CD8-positive, alpha-beta memory T cell (primary cell): Measurements from ENCODE around the gene CAPZB. TPM values are rescaled to one million over a fixed set of nuclear protein-coding genes. Genes with fewer than 3 reads are reported as not detected.

ENCODE experiments used
- CTCF ChIA-PET: fragments of 350-600 bp; sonication (Branson Sonifier 250); formaldehyde crosslinking; loops from one replicate; lab custom pipeline; 2021; ENCODE audit warnings: antibody characterized with exemption; lab: Charles Lee
- POLR2A ChIA-PET: fragments of 350-600 bp; sonication (Branson Sonifier 250); formaldehyde crosslinking; loops from one replicate; lab custom pipeline; 2021; ENCODE audit warnings: antibody characterized with exemption; lab: Charles Lee
- DNase-seq, 5 donors: peaks; one replicate each; pipeline versions ENCODE4 v3.0.0 to v3.0.0-alpha.2; 2020 to 2022; ENCODE audit warnings: mixed read lengths in 1 of 5
- H3K27ac ChIP-seq: one replicate; pipeline ENCODE4 v1.7.0; 2013; ENCODE audit warnings: low read depth, mild to moderate bottlenecking, low read length, moderate library complexity
- H3K27me3 ChIP-seq: 2 replicates; pipeline ENCODE4 v1.7.0; 2013; ENCODE audit warnings: low read length, mild to moderate bottlenecking; ENCODE audit not compliant: insufficient read depth, poor library complexity, severe bottlenecking
- H3K36me3 ChIP-seq: 2 replicates; pipeline ENCODE4 v1.7.0; 2013; ENCODE audit warnings: mild to moderate bottlenecking, low read length, moderate library complexity; ENCODE audit not compliant: insufficient read depth
- H3K4me1 ChIP-seq: 2 replicates; pipeline ENCODE4 v1.7.0; 2013; ENCODE audit warnings: mild to moderate bottlenecking, low read length, moderate library complexity; ENCODE audit not compliant: insufficient read depth
- H3K4me3 ChIP-seq: 2 replicates; pipeline ENCODE4 v1.7.0; 2013; ENCODE audit warnings: mild to moderate bottlenecking, low read length
- H3K9me3 ChIP-seq: 2 replicates; pipeline ENCODE4 v1.7.0; 2013; ENCODE audit warnings: mild to moderate bottlenecking, low read length
- H3K27ac Mint-ChIP-seq, 8 donors: one replicate each; pipeline ENCODE4 v1.8.0; 2020 to 2021; ENCODE audit warnings: mixed read lengths in 8 of 8, mild to moderate bottlenecking in 6 of 8, inconsistent platforms in 3 of 8, moderate library complexity in 3 of 8
- H3K27me3 Mint-ChIP-seq, 2 donors: one replicate each; pipeline ENCODE4 v1.8.0; 2020 to 2021; ENCODE audit warnings: mixed read lengths in 2 of 2, mild to moderate bottlenecking in 1 of 2, moderate library complexity in 1 of 2
- H3K36me3 Mint-ChIP-seq, 3 donors: one replicate each; pipeline ENCODE4 v1.8.0; 2020 to 2021; ENCODE audit warnings: mixed read lengths in 3 of 3, inconsistent platforms in 1 of 3, mild to moderate bottlenecking in 1 of 3
- H3K4me1 Mint-ChIP-seq, 3 donors: one replicate each; pipeline ENCODE4 v1.8.0; 2020 to 2021; ENCODE audit warnings: mixed read lengths in 3 of 3, inconsistent platforms in 1 of 3, mild to moderate bottlenecking in 1 of 3
- H3K4me3 Mint-ChIP-seq, 7 donors: one replicate each; pipeline ENCODE4 v1.8.0; 2020 to 2021; ENCODE audit warnings: mixed read lengths in 7 of 7, mild to moderate bottlenecking in 6 of 7, moderate library complexity in 4 of 7, inconsistent platforms in 2 of 7
- H3K9me3 Mint-ChIP-seq, 5 donors: one replicate each; pipeline ENCODE4 v1.8.0; 2020 to 2022; ENCODE audit warnings: mixed read lengths in 5 of 5, mild to moderate bottlenecking in 3 of 5, moderate library complexity in 2 of 5, inconsistent platforms in 1 of 5
- polyA plus RNA-seq: library from polyadenylated mRNA; unstranded; fragments of 300-500 nt; fragmentation: Illumina TruSeq; gene quantifications from one replicate; pipeline ENCODE4 v1.2.3, GENCODE V29; 2021
- total RNA-seq, 2 experiments: library from RNA; stranded (reverse); gene quantifications; one replicate each; pipeline ENCODE4 v1.2.3, GENCODE V29; 2021

The CAPZB gene
- total and polyA plus RNA-seq, 3 experiments from 2014 or later, result 284 to 540 (median 289) TPM

DNA sequence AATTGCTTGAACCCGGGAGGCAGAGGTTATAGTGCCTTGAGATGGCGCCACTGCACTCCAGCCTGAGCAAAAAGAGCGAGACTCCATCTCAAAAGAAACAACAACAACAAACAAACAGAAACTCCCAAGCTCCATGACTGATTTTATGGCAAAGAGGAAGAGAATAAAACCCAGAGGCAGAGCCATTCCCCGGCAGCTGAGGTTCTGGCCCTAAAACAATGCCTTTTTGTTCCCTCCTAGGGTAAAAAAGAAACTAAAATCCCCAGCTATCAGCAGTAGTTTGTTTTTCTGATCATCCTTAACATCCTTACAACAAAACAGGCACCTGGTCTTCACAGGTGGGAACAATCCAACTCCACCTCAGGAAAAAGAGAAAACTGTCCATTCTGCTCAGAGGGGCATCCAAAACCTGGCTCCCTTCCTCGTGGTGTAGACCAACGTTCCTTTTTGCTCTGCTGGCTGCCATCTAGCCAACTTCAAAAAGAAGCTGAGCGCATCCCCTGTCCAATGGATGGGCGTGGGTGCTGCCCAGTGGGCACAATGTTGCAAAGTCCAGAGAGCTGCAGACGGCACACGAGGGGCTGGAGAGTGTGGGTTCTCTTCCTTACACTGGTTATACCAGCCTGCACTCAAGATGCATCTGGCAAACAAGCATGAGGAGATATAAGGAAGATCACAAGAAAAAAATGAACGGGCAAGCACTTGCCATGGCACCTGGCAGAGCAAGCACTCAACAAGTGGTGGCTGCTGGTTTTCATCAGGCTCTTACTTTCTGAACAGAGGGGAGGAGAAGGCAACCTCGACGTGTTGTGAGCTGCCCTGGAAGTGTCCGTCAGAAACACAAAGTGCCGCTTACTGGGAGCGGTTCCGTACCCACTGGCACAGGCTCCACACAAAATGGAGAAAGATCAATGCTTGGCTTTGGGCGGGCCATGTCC lies 118.5 kb downstream of the CAPZB start:
- Mint-ChIP-seq H3K27ac (peak overlapping the region in 5 of 8 donors; percentile 0 to 73 (median 16)), H3K4me3 (no peak overlapping the region), H3K4me1 (peaks cover 30 to 71% (median 50%) of the 10 kb centered on the region in 3 donors), H3K27me3 (no peaks in the 10 kb centered on the region), H3K9me3 (no peaks in the 10 kb centered on the region), H3K36me3 (peaks cover 0 to 57% (median 4%) of the 10 kb centered on the region in 3 donors)
- Histone ChIP-seq H3K36me3 (no peaks in the 10 kb centered on the region), H3K9me3 (no peaks in the 10 kb centered on the region), H3K27ac (no peak overlapping the region), H3K4me1 (peaks cover 4% of the 10 kb centered on the region), H3K4me3 (no peak overlapping the region), H3K27me3 (no peaks in the 10 kb centered on the region)
- POLR2A ChIA-PET, result no interaction called here
- CTCF ChIA-PET, result interaction anchor here (1.1 kb wide), 1 partner anchor 22 kb away, joined by 4 read pairs; no protein-coding TSS in a partner anchor
- no peak for DNase-seq

DNA sequence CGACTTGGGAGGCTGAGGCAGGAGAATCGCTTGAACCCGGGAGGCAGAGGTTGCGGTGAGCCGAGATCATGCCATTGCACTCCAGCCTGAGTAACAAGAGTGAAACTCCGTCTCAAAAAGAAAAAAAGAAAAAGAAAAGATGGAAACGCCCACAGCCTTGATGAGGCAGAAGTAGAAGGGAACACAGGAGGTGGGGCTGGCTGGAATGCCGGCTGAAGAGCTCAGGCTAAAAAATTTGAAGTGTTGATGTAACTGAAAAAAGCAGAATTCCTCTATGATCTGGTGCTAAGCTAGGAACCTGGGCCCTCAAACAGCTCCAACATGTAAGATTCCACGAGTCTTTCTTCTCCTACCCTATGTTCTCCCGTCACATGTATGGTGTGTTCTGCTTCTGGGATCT lies 119.6 kb downstream of the CAPZB start:
- CTCF ChIA-PET, result no interaction called here
- H3K27ac Mint-ChIP-seq, result peak overlapping the region in 2 of 8 donors; percentile 48 to 64
- Histone ChIP-seq H3K4me1 (peaks cover 10% of the 10 kb centered on the region), H3K36me3 (no peaks in the 10 kb centered on the region), H3K27me3 (no peaks in the 10 kb centered on the region), H3K9me3 (no peaks in the 10 kb centered on the region), H3K27ac (no peak overlapping the region), H3K4me3 (no peak overlapping the region)
- no peaks in the 10 kb centered on the region for H3K27me3 Mint-ChIP-seq
- H3K36me3 Mint-ChIP-seq, result peaks cover 0 to 53% (median 4%) of the 10 kb centered on the region in 3 donors
- peaks cover 37 to 80% (median 62%) of the 10 kb centered on the region in 3 donors for H3K4me1 Mint-ChIP-seq
- POLR2A ChIA-PET, result no interaction called here
- no peak overlapping the region for H3K4me3 Mint-ChIP-seq
- DNase-seq, result no peak
- H3K9me3 Mint-ChIP-seq, result no peaks in the 10 kb centered on the region

DNA sequence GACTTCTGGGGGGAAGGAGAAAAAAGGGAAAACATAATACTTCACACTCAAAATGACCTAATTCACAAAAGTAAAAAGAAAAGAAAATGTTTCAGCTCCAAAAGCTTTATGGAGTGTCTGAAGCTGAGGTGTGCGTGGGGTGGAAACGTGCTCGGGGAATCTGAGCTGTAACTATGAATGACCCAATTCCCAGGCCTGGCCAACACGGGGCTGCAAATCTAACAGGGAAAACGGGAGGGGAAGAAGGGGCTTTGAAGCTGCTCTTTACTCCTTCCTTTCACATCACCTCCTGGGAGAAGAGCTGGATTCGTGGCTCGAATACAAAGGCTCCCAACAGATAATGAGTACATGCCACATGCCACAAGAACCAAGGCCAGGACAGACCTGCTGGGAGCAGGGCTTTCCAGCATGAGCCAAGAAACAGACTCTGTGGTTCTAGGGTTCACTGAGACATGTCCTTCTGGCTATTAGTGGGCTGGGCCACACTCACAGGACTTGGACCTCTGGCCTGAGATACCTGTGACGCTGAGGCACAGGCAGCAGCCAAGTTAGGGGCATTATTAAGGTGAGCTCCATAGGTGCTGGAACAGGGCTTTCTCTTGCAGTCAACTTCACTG lies 121.7 kb downstream of the CAPZB start:
- H3K36me3 ChIP-seq, result no peaks in the 10 kb centered on the region
- H3K36me3 Mint-ChIP-seq, result peaks cover 0 to 48% (median 4%) of the 10 kb centered on the region in 3 donors
- no peak overlapping the region for H3K4me3 Mint-ChIP-seq
- H3K4me3 ChIP-seq, result no peak overlapping the region
- no peaks in the 10 kb centered on the region for H3K27me3 Mint-ChIP-seq
- peaks cover 38 to 80% (median 68%) of the 10 kb centered on the region in 3 donors for H3K4me1 Mint-ChIP-seq
- H3K27me3 ChIP-seq, result no peaks in the 10 kb centered on the region
- H3K9me3 ChIP-seq, result no peaks in the 10 kb centered on the region
- ChIA-PET CTCF (interaction anchor here (1.0 to 1.4 kb wide), 4 partner anchors 9 to 286 kb away, joined by 3 to 5 read pairs (median 4); no protein-coding TSS in a partner anchor), POLR2A (no interaction called here)
- H3K27ac Mint-ChIP-seq, result peak overlapping the region in 2 of 8 donors; percentile 23 to 52
- no peaks in the 10 kb centered on the region for H3K9me3 Mint-ChIP-seq
- H3K27ac ChIP-seq, result no peak overlapping the region
- no peak for DNase-seq
- H3K4me1 ChIP-seq, result peaks cover 25% of the 10 kb centered on the region

DNA sequence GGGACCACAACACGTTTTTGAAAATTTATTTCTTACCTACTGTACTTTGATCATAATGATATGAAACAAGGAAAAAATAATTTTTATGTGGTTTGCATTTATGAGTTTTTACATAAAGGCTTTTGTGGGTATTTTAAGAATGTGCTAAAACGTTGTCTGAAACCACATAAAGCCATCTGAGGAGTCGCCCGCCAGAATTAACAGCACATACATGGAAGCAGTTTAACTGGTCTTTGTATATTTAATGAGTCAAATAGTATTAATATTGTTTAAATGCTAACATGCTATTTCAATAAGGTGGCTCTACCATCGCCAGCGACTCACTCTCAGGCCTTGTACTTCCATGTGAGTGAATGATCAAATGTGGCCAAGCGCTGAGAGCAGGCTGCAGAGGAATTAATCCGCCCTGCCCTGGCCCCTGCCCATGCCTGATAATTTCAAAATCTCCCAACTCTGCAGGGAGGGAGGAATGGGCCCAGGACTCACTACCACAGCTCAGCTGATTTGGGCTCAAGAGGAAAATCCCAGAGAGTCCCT lies 123.7 kb downstream of the CAPZB start:
- no peaks in the 10 kb centered on the region for H3K9me3 Mint-ChIP-seq
- DNase-seq, result no peak
- Histone ChIP-seq H3K27ac (no peak overlapping the region), H3K36me3 (peaks cover 9% of the 10 kb centered on the region), H3K4me3 (no peak overlapping the region), H3K4me1 (peaks cover 25% of the 10 kb centered on the region), H3K9me3 (no peaks in the 10 kb centered on the region), H3K27me3 (no peaks in the 10 kb centered on the region)
- peak overlapping the region in 1 of 8 donors; percentile 56 for H3K27ac Mint-ChIP-seq
- CTCF ChIA-PET, result no interaction called here
- peaks cover 0 to 56% (median 8%) of the 10 kb centered on the region in 3 donors for H3K36me3 Mint-ChIP-seq
- peaks cover 33 to 64% (median 60%) of the 10 kb centered on the region in 3 donors for H3K4me1 Mint-ChIP-seq
- no peaks in the 10 kb centered on the region for H3K27me3 Mint-ChIP-seq
- POLR2A ChIA-PET, result no interaction called here
- H3K4me3 Mint-ChIP-seq, result no peak overlapping the region

DNA sequence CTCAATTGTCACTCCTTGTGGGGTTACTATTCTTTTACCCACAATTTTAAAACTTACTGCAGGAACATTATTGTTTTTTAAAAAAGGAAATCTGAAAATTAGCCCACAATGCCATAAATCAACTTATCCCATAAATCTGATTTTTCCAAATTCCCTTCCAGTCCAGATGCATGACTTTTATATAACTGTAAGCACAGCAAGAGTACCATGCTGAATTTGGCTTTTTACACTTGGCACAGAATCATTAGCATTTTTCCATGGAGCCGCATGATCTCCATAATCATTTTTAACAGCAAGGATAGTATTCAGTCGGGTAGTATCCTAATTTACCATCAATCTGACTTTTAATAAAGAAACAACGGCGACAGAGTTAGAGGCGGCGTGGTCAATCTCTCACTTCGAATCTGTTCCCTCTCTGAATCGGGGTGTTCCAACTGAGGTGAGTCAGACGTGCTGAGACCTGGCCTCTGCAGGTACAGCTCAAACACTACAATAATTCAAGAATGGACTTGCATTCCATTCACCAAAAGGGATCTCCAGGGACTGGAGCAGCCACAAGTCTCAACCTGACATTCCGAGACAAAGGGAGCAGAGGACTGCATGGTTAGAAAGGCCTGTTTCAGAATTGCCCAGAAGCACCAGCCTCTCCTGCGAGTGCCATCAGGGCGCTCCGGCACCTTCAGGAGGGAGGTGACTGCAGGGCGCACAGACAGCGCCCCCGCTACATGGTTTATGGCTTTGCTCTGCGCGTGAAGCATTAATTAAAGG lies 124.3 kb downstream of the CAPZB start:
- Mint-ChIP-seq H3K36me3 (peaks cover 0 to 62% (median 8%) of the 10 kb centered on the region in 3 donors), H3K4me1 (peaks cover 33 to 61% (median 56%) of the 10 kb centered on the region in 3 donors), H3K27ac (peak overlapping the region in 5 of 8 donors; percentile 15 to 56 (median 52)), H3K4me3 (peak overlapping the region in 1 of 7 donors; percentile 5), H3K27me3 (no peaks in the 10 kb centered on the region), H3K9me3 (no peaks in the 10 kb centered on the region)
- no peak for DNase-seq
- Histone ChIP-seq H3K9me3 (no peaks in the 10 kb centered on the region), H3K4me3 (no peak overlapping the region), H3K36me3 (peaks cover 16% of the 10 kb centered on the region), H3K4me1 (peaks cover 25% of the 10 kb centered on the region), H3K27ac (no peak overlapping the region), H3K27me3 (no peaks in the 10 kb centered on the region)
- ChIA-PET CTCF (no interaction called here), POLR2A (interaction anchor here (0.5 kb wide), 1 partner anchor 18 kb away, joined by 3 read pairs; no protein-coding TSS in a partner anchor)

DNA sequence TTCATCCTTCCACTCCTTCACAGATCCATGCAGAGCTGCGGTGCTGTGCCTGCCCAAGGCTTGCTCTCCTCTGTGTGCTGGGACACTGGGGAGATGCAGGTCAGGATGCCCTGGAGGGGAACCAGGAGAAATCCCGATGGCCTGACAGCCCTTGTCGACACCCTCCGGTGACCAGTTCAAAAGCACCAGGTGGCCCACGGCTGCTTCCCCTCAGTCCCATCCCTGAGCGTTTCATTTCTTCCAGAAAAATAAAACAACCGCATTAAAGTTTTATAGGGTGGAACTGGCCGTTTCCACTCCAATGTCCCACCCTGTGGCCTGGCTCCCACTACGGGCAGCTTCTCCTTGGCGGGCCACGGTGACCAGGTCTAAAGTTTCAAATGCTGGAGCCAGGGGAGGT lies 124.9 kb downstream of the CAPZB start:
- H3K9me3 ChIP-seq, result no peaks in the 10 kb centered on the region
- ChIA-PET POLR2A (interaction anchor here (0.5 kb wide), 1 partner anchor 19 kb away, joined by 3 read pairs; no protein-coding TSS in a partner anchor), CTCF (no interaction called here)
- H3K27me3 ChIP-seq, result no peaks in the 10 kb centered on the region
- H3K27ac ChIP-seq, result no peak overlapping the region
- H3K36me3 ChIP-seq, result peaks cover 22% of the 10 kb centered on the region
- Mint-ChIP-seq H3K9me3 (no peaks in the 10 kb centered on the region), H3K36me3 (peaks cover 0 to 63% (median 13%) of the 10 kb centered on the region in 3 donors), H3K4me3 (peak overlapping the region in 1 of 7 donors; percentile 48), H3K27ac (peak overlapping the region in 3 of 8 donors; percentile 12 to 56 (median 38)), H3K27me3 (no peaks in the 10 kb centered on the region), H3K4me1 (peaks cover 31 to 59% (median 50%) of the 10 kb centered on the region in 3 donors)
- no peak overlapping the region for H3K4me3 ChIP-seq
- peaks cover 25% of the 10 kb centered on the region for H3K4me1 ChIP-seq
- DNase-seq, result no peak

DNA sequence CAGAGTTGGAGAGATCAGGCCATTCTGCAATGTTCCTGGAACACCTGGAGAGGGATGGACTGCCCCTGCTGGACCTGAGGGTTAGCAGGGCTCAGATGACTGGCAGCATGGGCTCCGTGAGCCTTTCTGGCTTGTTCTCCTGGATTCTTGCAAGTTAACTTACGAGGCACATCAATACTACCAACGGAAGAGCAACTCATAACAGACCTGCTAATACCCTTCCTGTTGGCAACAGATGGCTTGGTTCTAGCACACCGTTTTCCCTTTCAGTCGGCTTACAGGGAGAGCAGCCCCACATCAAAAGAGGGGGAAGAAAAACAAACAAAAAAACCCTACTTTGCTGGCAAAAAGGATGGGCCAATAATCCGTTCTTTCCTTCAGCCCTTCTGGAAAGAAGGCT lies 125.3 kb downstream of the CAPZB start:
- H3K27me3 ChIP-seq, result no peaks in the 10 kb centered on the region
- H3K4me1 Mint-ChIP-seq, result peaks cover 27 to 56% (median 46%) of the 10 kb centered on the region in 3 donors
- H3K9me3 Mint-ChIP-seq, result no peaks in the 10 kb centered on the region
- H3K4me1 ChIP-seq, result peaks cover 25% of the 10 kb centered on the region
- ChIA-PET POLR2A (interaction anchor here (0.5 kb wide), 1 partner anchor 19 kb away, joined by 3 read pairs; no protein-coding TSS in a partner anchor), CTCF (no interaction called here)
- no peaks in the 10 kb centered on the region for H3K27me3 Mint-ChIP-seq
- peaks cover 23% of the 10 kb centered on the region for H3K36me3 ChIP-seq
- H3K9me3 ChIP-seq, result no peaks in the 10 kb centered on the region
- DNase-seq, result no peak
- no peak overlapping the region for H3K4me3 ChIP-seq
- H3K36me3 Mint-ChIP-seq, result peaks cover 0 to 63% (median 12%) of the 10 kb centered on the region in 3 donors
- H3K4me3 Mint-ChIP-seq, result peak overlapping the region in 1 of 7 donors; percentile 48
- peak overlapping the region in 3 of 8 donors; percentile 12 to 41 (median 34) for H3K27ac Mint-ChIP-seq
- no peak overlapping the region for H3K27ac ChIP-seq
